Stimulated activated naive B cell treated with anti-CD40 and anti-IgM and Interleukin-4, amounts not matched to agents 10 μg/mL and 1 μg/mL and 100 μg/mL, for 72 hours (primary cell): ENCODE results near the gene CAMTA2.

Experiments
- ATAC-seq, 2 donors: fragments of 150-1000 bp; cut with Tn5 transposase; replicated peaks; 2 replicates each; pipeline ENCODE4 v1.10.0; 2021; ENCODE audit warnings: moderate library complexity in 1 of 2
- DNase-seq: peaks from one replicate; pipeline ENCODE4 v3.0.0; 2021
- H3K27ac Mint-ChIP-seq: one replicate; pipeline ENCODE4 v1.8.0; 2022; ENCODE audit warnings: mild to moderate bottlenecking, mixed read lengths
- H3K27me3 Mint-ChIP-seq, 2 donors: one replicate each; pipeline ENCODE4 v1.8.0; 2022; ENCODE audit warnings: mixed read lengths in 2 of 2
- H3K36me3 Mint-ChIP-seq, 2 donors: one replicate each; pipeline ENCODE4 v1.8.0; 2022; ENCODE audit warnings: mixed read lengths in 2 of 2, mild to moderate bottlenecking in 1 of 2
- H3K4me1 Mint-ChIP-seq, 2 donors: one replicate each; pipeline ENCODE4 v1.8.0; 2022; ENCODE audit warnings: mixed read lengths in 2 of 2, mild to moderate bottlenecking in 1 of 2
- H3K4me3 Mint-ChIP-seq, 2 donors: one replicate each; pipeline ENCODE4 v1.8.0; 2022; ENCODE audit warnings: mild to moderate bottlenecking in 2 of 2, mixed read lengths in 2 of 2, moderate library complexity in 1 of 2
- H3K9me3 Mint-ChIP-seq, 2 donors: one replicate each; pipeline ENCODE4 v1.8.0; 2022; ENCODE audit warnings: mixed read lengths in 2 of 2, mild to moderate bottlenecking in 1 of 2

Gene CAMTA2

GRCh38 chr17:4942760-4943508, 44.5 kb downstream of the CAMTA2 start:
- Mint-ChIP-seq H3K4me1 (peaks cover 53 to 78% of the 10 kb centered on the region in 2 donors), H3K27ac (peak overlapping the region; percentile 85), H3K27me3 (no peaks in the 10 kb centered on the region), H3K36me3 (peaks cover 58 to 75% of the 10 kb centered on the region in 2 donors), H3K4me3 (peak overlapping the region; percentile 82 to 86), H3K9me3 (no peaks in the 10 kb centered on the region)
- ATAC-seq (no peak), DNase-seq (no peak)

- H3K4me3 Mint-ChIP-seq = peak overlapping the region; percentile 81 to 82
- no peak for ATAC-seq
- peaks cover 55 to 74% of the 10 kb centered on the region in 2 donors for H3K36me3 Mint-ChIP-seq
- H3K27ac Mint-ChIP-seq = peak overlapping the region; percentile 97
- no peaks in the 10 kb centered on the region for H3K27me3 Mint-ChIP-seq
- H3K9me3 Mint-ChIP-seq = no peaks in the 10 kb centered on the region
- H3K4me1 Mint-ChIP-seq = peaks cover 54 to 81% of the 10 kb centered on the region in 2 donors
- no peak for DNase-seq
These were observed 46.2 kb downstream of the CAMTA2 start for GRCh38 chr17:4941319-4941610.

GRCh38 chr17:4940555-4941318, 46.7 kb downstream of the CAMTA2 start:
- DNase-seq (no peak), ATAC-seq (no peak)
- Mint-ChIP-seq H3K4me3 (peak overlapping the region; percentile 81 to 82), H3K27ac (peak overlapping the region; percentile 97), H3K9me3 (no peaks in the 10 kb centered on the region), H3K36me3 (peaks cover 58 to 76% of the 10 kb centered on the region in 2 donors), H3K4me1 (peaks cover 54 to 75% of the 10 kb centered on the region in 2 donors), H3K27me3 (no peaks in the 10 kb centered on the region)

GRCh38 chr17:4939796-4940554, 47.5 kb downstream of the CAMTA2 start, which contains the start of the genes RNF167 and SLC25A11:
TSS of gene RNF167 (plus strand) at chr17:4940268. CDS start at chr17:4940910, 642 bp downstream.
TSS of gene SLC25A11 (minus strand) at chr17:4940046. CDS start at chr17:4939910, 136 bp downstream.
- peak; percentile 84 to 87 for ATAC-seq
- Mint-ChIP-seq H3K27me3 (no peaks in the 10 kb centered on the region), H3K27ac (peak within 1 kb of the TSS; percentile 97), H3K36me3 (peaks cover 52 to 70% of the 10 kb centered on the region in 2 donors), H3K4me3 (peak within 1 kb of the TSS; percentile 81 to 82), H3K9me3 (no peaks in the 10 kb centered on the region), H3K4me1 (peaks cover 46 to 68% of the 10 kb centered on the region in 2 donors)
- peak; percentile 98 for DNase-seq

- peak overlapping the region; percentile 81 to 82 for H3K4me3 Mint-ChIP-seq
- peaks cover 43 to 66% of the 10 kb centered on the region in 2 donors for H3K4me1 Mint-ChIP-seq
- no peak for DNase-seq
- peak overlapping the region; percentile 85 for H3K27ac Mint-ChIP-seq
- ATAC-seq = peak; percentile 2 to 3
- H3K27me3 Mint-ChIP-seq = peaks cover under 1 to 2% of the 10 kb centered on the region in 2 donors
- no peaks in the 10 kb centered on the region for H3K9me3 Mint-ChIP-seq
- H3K36me3 Mint-ChIP-seq = peaks cover 49 to 68% of the 10 kb centered on the region in 2 donors
These were observed 48.0 kb downstream of the CAMTA2 start for GRCh38 chr17:4939546-4939795.

GRCh38 chr17:4938688-4939545, 48.6 kb downstream of the CAMTA2 start:
- no peaks in the 10 kb centered on the region for H3K9me3 Mint-ChIP-seq

GRCh38 chr17:4938069-4938491, 49.4 kb downstream of the CAMTA2 start:
- no peak for ATAC-seq
- no peak for DNase-seq
- Mint-ChIP-seq H3K27me3 (peaks cover 15 to 16% of the 10 kb centered on the region in 2 donors), H3K4me3 (peak overlapping the region; percentile 81 to 82), H3K9me3 (no peaks in the 10 kb centered on the region), H3K4me1 (peaks cover 45 to 66% of the 10 kb centered on the region in 2 donors), H3K36me3 (peaks cover 40 to 70% of the 10 kb centered on the region in 2 donors), H3K27ac (peak overlapping the region; percentile 49)

More at GRCh38 chr17:4938688-4939545, 48.6 kb downstream of the CAMTA2 start:
- ATAC-seq (no peak), DNase-seq (no peak)
- Mint-ChIP-seq H3K4me1 (peaks cover 43 to 66% of the 10 kb centered on the region in 2 donors), H3K4me3 (peak overlapping the region; percentile 81 to 82), H3K27me3 (peaks cover 7 to 8% of the 10 kb centered on the region in 2 donors), H3K36me3 (peaks cover 46 to 68% of the 10 kb centered on the region in 2 donors), H3K27ac (peak overlapping the region; percentile 85)

- Mint-ChIP-seq H3K4me1 (peaks cover 45 to 66% of the 10 kb centered on the region in 2 donors), H3K27ac (no peak overlapping the region), H3K36me3 (peaks cover 40 to 65% of the 10 kb centered on the region in 2 donors), H3K4me3 (no peak overlapping the region), H3K9me3 (no peaks in the 10 kb centered on the region), H3K27me3 (peaks cover 17 to 20% of the 10 kb centered on the region in 2 donors)
- no peak for ATAC-seq
- DNase-seq = no peak
These were observed 49.9 kb downstream of the CAMTA2 start for GRCh38 chr17:4937553-4937952.

- peaks cover 41 to 66% of the 10 kb centered on the region in 2 donors for H3K4me1 Mint-ChIP-seq
- peaks cover 17 to 21% of the 10 kb centered on the region in 2 donors for H3K27me3 Mint-ChIP-seq
- H3K36me3 Mint-ChIP-seq = peaks cover 35 to 61% of the 10 kb centered on the region in 2 donors
- ATAC-seq (no peak), DNase-seq (no peak)
- no peaks in the 10 kb centered on the region for H3K9me3 Mint-ChIP-seq
- H3K4me3 Mint-ChIP-seq = no peak overlapping the region
- H3K27ac Mint-ChIP-seq = peak overlapping the region; percentile 52
These were observed 51.0 kb downstream of the CAMTA2 start for GRCh38 chr17:4936436-4936835.

- H3K9me3 Mint-ChIP-seq = no peaks in the 10 kb centered on the region
- DNase-seq (no peak), ATAC-seq (no peak)
- no peak overlapping the region for H3K4me3 Mint-ChIP-seq
- H3K27ac Mint-ChIP-seq = no peak overlapping the region
- peaks cover 41 to 66% of the 10 kb centered on the region in 2 donors for H3K4me1 Mint-ChIP-seq
- peaks cover 17 to 21% of the 10 kb centered on the region in 2 donors for H3K27me3 Mint-ChIP-seq
- H3K36me3 Mint-ChIP-seq = peaks cover 34 to 61% of the 10 kb centered on the region in 2 donors
These were observed 51.8 kb downstream of the CAMTA2 start for GRCh38 chr17:4935650-4936049.

GRCh38 chr17:4934173-4934979, 53.1 kb downstream of the CAMTA2 start:
- no peaks in the 10 kb centered on the region for H3K9me3 Mint-ChIP-seq
- peaks cover 42 to 67% of the 10 kb centered on the region in 2 donors for H3K4me1 Mint-ChIP-seq
- H3K36me3 Mint-ChIP-seq = peaks cover 37 to 67% of the 10 kb centered on the region in 2 donors
- ATAC-seq = peak; percentile 33 to 45
- H3K27me3 Mint-ChIP-seq = peaks cover 17 to 21% of the 10 kb centered on the region in 2 donors
- DNase-seq = no peak
- peak overlapping the region; percentile 1 to 10 for H3K4me3 Mint-ChIP-seq
- H3K27ac Mint-ChIP-seq = peak overlapping the region; percentile 49

GRCh38 chr17:4933646-4934045, 53.8 kb downstream of the CAMTA2 start:
- no peak for DNase-seq
- H3K27me3 Mint-ChIP-seq = peaks cover 17 to 21% of the 10 kb centered on the region in 2 donors
- H3K4me3 Mint-ChIP-seq = peak overlapping the region; percentile 1 to 10
- H3K9me3 Mint-ChIP-seq = no peaks in the 10 kb centered on the region
- peaks cover 40 to 61% of the 10 kb centered on the region in 2 donors for H3K4me1 Mint-ChIP-seq
- peaks cover 40 to 69% of the 10 kb centered on the region in 2 donors for H3K36me3 Mint-ChIP-seq
- H3K27ac Mint-ChIP-seq = no peak overlapping the region
- ATAC-seq = no peak
